Astrocyte (in vitro differentiated cells and primary cell): ENCODE measurements around the gene DPEP1. TPM values are rescaled to one million over a fixed set of nuclear protein-coding genes. Genes with fewer than 3 reads are reported as not detected.

Experiments used
- DNase-seq: peaks from one replicate; pipeline ENCODE4 v3.0.0-alpha.2; 2010; ENCODE audit warnings: low read depth
- FAIRE-seq: peaks from 2 replicates; lab custom pipeline; 2011; peaks lifted over from hg19 to GRCh38; lab: Jason Lieb, UNC
- H2AFZ ChIP-seq: 2 replicates; pipeline ENCODE4 v1.6.0; 2012; ENCODE audit warnings: low read depth, low read length, inconsistent platforms
- H3K27ac ChIP-seq: 2 replicates; pipeline ENCODE4 v1.5.1; 2011; ENCODE audit warnings: low read depth, low read length, inconsistent platforms
- H3K27me3 ChIP-seq: 2 replicates; pipeline ENCODE4 v1.6.0; 2011; ENCODE audit warnings: low read length, inconsistent platforms; ENCODE audit not compliant: insufficient read depth
- H3K36me3 ChIP-seq: 2 replicates; pipeline ENCODE4 v1.5.1; 2011; ENCODE audit warnings: low read length, inconsistent platforms; ENCODE audit not compliant: insufficient read depth
- H3K4me1 ChIP-seq: 2 replicates; pipeline ENCODE4 v1.5.1; 2011; ENCODE audit warnings: low read length, inconsistent platforms; ENCODE audit not compliant: insufficient read depth
- H3K4me2 ChIP-seq: 2 replicates; pipeline ENCODE4 v1.6.0; 2012; ENCODE audit warnings: low read length, inconsistent platforms
- H3K4me3 ChIP-seq: 2 replicates; pipeline ENCODE4 v1.5.1; 2011; ENCODE audit warnings: low read depth, mild to moderate bottlenecking, low read length, inconsistent platforms; ENCODE audit not compliant: insufficient read depth
- H3K79me2 ChIP-seq: 2 replicates; pipeline ENCODE4 v1.6.0; 2012; ENCODE audit warnings: mild to moderate bottlenecking, low read length, inconsistent platforms; ENCODE audit not compliant: insufficient read depth
- H3K9ac ChIP-seq: 2 replicates; pipeline ENCODE4 v1.6.0; 2012; ENCODE audit warnings: mild to moderate bottlenecking, low read length, inconsistent platforms
- H3K9me3 ChIP-seq: 2 replicates; pipeline ENCODE4 v1.5.1; 2012; ENCODE audit warnings: low read depth, mild to moderate bottlenecking, low read length, inconsistent platforms; ENCODE audit not compliant: insufficient read depth
- H4K20me1 ChIP-seq: 2 replicates; pipeline ENCODE4 v1.6.0; 2012; ENCODE audit warnings: low read length, inconsistent platforms; ENCODE audit not compliant: insufficient read depth
- H3K27ac Mint-ChIP-seq: one replicate; pipeline ENCODE4 v1.8.0; 2021; ENCODE audit warnings: mild to moderate bottlenecking, mixed read lengths; ENCODE audit not compliant: unreplicated experiment
- H3K27me3 Mint-ChIP-seq: one replicate; pipeline ENCODE4 v1.8.0; 2021; ENCODE audit warnings: low read depth, mixed read lengths; ENCODE audit not compliant: unreplicated experiment
- H3K36me3 Mint-ChIP-seq: one replicate; pipeline ENCODE4 v1.8.0; 2021; ENCODE audit warnings: low read depth, mixed read lengths; ENCODE audit not compliant: unreplicated experiment
- H3K4me1 Mint-ChIP-seq: one replicate; pipeline ENCODE4 v1.8.0; 2021; ENCODE audit warnings: low read depth, mixed read lengths; ENCODE audit not compliant: unreplicated experiment
- H3K4me3 Mint-ChIP-seq: one replicate; pipeline ENCODE4 v1.8.0; 2021; ENCODE audit warnings: mild to moderate bottlenecking, moderate library complexity, mixed read lengths; ENCODE audit not compliant: unreplicated experiment
- H3K9me3 Mint-ChIP-seq: one replicate; pipeline ENCODE4 v1.8.0; 2021; ENCODE audit warnings: mild to moderate bottlenecking, mixed read lengths; ENCODE audit not compliant: unreplicated experiment
- CTCF ChIP-seq: IDR thresholded peaks from 2 replicates; pipeline ENCODE4 v1.5.1; 2011; ENCODE audit warnings: low read depth, mild to moderate bottlenecking, inconsistent platforms, low read length, moderate library complexity; ENCODE audit not compliant: insufficient read depth
- EZH2 ChIP-seq: IDR thresholded peaks from 2 replicates; pipeline ENCODE4 v1.6.1; 2012; ENCODE audit warnings: mild to moderate bottlenecking, low read length, inconsistent platforms; ENCODE audit not compliant: insufficient read depth
- total RNA-seq: library from RNA; stranded (reverse); gene quantifications from 2 replicates; pipeline ENCODE4 v1.2.1, GENCODE V29; 2021

Gene DPEP1
- total RNA-seq, 1 donor from 2014 or later, result 0.11 TPM

DNA sequence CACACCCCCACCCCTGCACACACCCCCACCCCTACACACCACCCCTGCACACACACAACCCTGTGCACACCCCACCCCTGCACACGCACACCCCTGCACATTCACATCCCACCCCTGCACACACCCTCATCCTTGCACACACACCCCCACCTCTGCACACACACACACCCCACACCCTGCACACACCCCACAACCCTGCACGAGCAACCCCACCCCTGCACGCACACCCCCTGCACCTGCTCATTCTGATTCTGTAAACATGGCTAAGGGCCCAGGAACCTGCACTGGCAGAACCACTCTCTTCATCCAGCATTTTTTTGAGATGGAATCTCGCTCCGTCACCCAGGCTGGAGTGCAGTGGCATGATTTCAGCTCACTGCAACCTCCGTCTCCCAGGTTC lies 25.9 kb downstream of the DPEP1 start:
- H3K9me3 ChIP-seq, result no peaks in the 10 kb centered on the region
- H3K27ac ChIP-seq, result no peak overlapping the region
- Mint-ChIP-seq H3K27me3 (peaks cover 11% of the 10 kb centered on the region), H3K36me3 (no peaks in the 10 kb centered on the region), H3K27ac (no peak overlapping the region), H3K4me3 (no peak overlapping the region), H3K4me1 (peaks cover 8% of the 10 kb centered on the region), H3K9me3 (no peaks in the 10 kb centered on the region)
- H3K9ac ChIP-seq, result no peak overlapping the region
- FAIRE-seq (no peak), DNase-seq (no peak)
- no peak overlapping the region for H3K4me3 ChIP-seq
- H3K79me2 ChIP-seq, result no peaks in the 10 kb centered on the region
- no peak overlapping the region for H2AFZ ChIP-seq
- H4K20me1 ChIP-seq, result peaks cover 6% of the 10 kb centered on the region
- no peak overlapping the region for H3K4me2 ChIP-seq
- H3K36me3 ChIP-seq, result no peaks in the 10 kb centered on the region
- peaks cover 3% of the 10 kb centered on the region for H3K4me1 ChIP-seq
- TF ChIP-seq EZH2 (no peak), CTCF (no peak)
- H3K27me3 ChIP-seq, result peaks cover 5% of the 10 kb centered on the region

DNA sequence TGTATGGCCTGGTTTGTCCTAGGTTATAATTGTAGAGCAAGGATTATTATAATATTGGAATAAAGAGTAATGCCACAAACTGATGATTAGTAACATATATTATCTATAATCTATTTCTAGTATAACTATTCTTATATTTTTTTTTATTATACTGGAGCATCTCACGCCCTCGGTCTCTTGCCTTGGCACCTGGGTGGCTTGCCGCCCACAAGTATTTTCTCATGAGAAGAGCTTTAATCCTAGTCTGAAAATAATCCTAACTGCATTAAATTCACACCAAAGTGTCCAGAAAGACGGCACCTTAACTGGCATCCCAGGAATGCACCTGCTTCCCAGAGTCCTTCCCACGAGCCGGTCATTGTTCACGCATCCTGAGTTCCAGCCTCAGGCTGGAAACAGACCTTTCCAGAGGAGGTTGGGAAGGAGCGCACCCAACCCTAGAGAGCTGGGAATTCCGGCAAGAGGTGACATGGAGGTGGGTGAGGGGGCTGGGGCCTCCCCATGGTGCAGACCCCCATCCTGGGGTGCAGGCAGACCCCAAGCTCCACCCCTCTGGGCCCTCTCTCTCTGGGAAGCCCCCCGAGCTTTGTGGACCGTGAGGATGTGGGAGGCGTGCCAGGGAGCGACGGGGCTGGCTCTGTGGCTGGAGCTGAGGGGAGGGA lies 28.1 kb downstream of the DPEP1 start:
- Histone ChIP-seq H4K20me1 (peaks cover 10% of the 10 kb centered on the region), H3K36me3 (no peaks in the 10 kb centered on the region), H3K79me2 (no peaks in the 10 kb centered on the region), H2AFZ (no peak overlapping the region), H3K4me1 (peaks cover 3% of the 10 kb centered on the region), H3K27me3 (no peaks in the 10 kb centered on the region), H3K4me2 (peak overlapping the region; percentile 87), H3K9me3 (no peaks in the 10 kb centered on the region), H3K4me3 (no peak overlapping the region), H3K27ac (no peak overlapping the region), H3K9ac (no peak overlapping the region)
- no peak for TF ChIP-seq EZH2
- no peak for TF ChIP-seq CTCF
- no peak for DNase-seq
- Mint-ChIP-seq H3K27me3 (peaks cover 6% of the 10 kb centered on the region), H3K4me1 (peaks cover 8% of the 10 kb centered on the region), H3K4me3 (no peak overlapping the region), H3K36me3 (peaks cover 6% of the 10 kb centered on the region), H3K9me3 (no peaks in the 10 kb centered on the region), H3K27ac (no peak overlapping the region)
- no peak for FAIRE-seq

- no peak overlapping the region for H3K9ac ChIP-seq
- H3K36me3 Mint-ChIP-seq, result peaks cover 9% of the 10 kb centered on the region
- no peaks in the 10 kb centered on the region for H3K36me3 ChIP-seq
- H2AFZ ChIP-seq, result no peak overlapping the region
- no peaks in the 10 kb centered on the region for H3K4me1 ChIP-seq
- DNase-seq (no peak), FAIRE-seq (no peak)
- H3K27ac ChIP-seq, result no peak overlapping the region
- TF ChIP-seq EZH2 (no peak), CTCF (no peak)
- H3K4me1 Mint-ChIP-seq, result peaks cover 8% of the 10 kb centered on the region
- peaks cover 5% of the 10 kb centered on the region for H3K79me2 ChIP-seq
- H3K4me3 Mint-ChIP-seq, result no peak overlapping the region
- no peaks in the 10 kb centered on the region for H3K27me3 ChIP-seq
- H3K4me3 ChIP-seq, result no peak overlapping the region
- H3K9me3 ChIP-seq, result no peaks in the 10 kb centered on the region
- H4K20me1 ChIP-seq, result peaks cover 15% of the 10 kb centered on the region
- H3K27ac Mint-ChIP-seq, result no peak overlapping the region
- peaks cover 6% of the 10 kb centered on the region for H3K27me3 Mint-ChIP-seq
- H3K4me2 ChIP-seq, result no peak overlapping the region
- H3K9me3 Mint-ChIP-seq, result no peaks in the 10 kb centered on the region
Observed at GRCh38 chr16:89642574-89642973, 29.1 kb downstream of the DPEP1 start.
